Measurements from ENCODE around the gene PROSER2.
A peak's percentile ranks its signal among the peaks of the same experiment; 100 is the strongest.

Gene PROSER2

DNA sequence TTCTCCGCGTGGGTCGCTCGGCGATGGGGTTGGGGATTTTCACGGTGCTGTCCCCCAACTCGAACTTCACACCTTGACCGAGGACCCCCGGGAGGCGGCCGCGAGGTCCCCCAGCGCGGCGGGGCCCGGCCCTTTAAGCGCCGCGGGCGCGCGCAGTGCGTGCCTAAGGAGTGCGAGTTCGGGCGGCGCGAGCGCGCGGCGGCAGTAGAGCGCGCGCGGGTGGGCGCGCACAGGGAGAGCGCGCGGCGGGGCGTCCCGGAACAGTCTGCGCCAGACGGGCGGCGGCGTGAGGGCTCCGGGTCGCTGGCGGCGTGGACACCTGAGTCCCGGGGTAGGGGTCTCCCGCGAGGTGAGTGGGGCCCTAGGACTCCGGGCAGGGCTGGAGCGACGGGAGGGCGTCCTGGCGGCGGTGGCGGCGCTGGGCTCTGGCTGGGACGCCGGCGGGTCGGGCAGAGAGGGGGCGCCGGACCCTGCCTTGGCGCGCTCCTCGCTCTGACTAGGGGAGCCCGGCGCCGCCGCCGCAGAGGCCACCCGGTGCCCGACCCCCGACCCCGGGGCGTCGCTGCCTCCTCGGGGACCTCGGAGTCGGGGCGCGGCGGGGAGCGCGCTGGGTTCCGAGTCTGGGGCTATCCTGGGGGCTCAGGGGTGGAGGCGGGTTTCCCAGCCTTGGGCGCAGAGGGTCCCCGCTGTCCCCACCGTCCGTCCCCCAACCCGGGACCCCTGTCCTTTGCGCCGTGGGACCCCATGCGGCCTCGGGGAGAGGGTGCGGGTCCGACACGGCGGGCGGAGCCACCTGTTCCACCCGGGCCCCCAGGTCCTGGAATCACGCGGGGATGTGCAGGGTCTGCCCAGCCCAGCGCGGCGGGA is at the start of gene PROSER2:
Gene PROSER2 (plus strand): TSS at position 235 of the 867 bp plus-strand sequence. CDS start 28,722 bp downstream, outside the sequence.
- no peak for DNase-seq (ENCODE audit: low read depth in 2 of 2)

DNA sequence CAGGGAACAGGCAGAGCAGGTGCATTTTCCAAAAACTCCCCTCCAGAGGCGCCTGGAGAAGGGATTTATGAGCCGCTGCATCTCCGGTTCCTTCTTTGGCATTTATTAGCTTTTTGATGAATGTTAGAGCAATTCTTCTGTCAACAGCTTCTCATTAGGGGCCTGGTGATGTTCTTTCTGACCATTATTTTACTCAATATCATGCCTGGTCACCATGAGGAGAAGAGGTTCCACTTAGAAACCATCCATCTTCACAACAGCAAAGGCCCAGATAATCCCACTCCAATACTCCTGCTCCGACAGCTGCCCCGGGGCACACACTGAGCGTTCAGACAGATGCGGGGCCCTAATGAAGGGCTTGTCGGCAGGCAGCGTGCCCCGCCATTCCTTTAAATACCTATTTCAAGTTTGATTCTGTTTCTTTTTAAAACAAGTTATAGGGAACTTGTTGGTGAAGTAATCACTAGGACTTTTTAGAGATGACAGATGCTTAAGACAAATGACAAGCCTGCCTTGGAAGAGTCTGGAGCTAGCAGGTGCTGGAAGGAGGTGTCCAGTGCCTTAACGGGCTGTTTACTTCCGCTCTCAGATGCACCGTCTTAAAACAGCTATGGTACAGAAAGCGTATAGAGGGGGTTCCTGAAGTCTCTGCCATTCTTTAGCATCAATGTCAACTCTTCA is 49.3 kb upstream of the PROSER2 start:
- DNase-seq (ENCODE audit: low read depth in 2 of 2): no peak

DNA sequence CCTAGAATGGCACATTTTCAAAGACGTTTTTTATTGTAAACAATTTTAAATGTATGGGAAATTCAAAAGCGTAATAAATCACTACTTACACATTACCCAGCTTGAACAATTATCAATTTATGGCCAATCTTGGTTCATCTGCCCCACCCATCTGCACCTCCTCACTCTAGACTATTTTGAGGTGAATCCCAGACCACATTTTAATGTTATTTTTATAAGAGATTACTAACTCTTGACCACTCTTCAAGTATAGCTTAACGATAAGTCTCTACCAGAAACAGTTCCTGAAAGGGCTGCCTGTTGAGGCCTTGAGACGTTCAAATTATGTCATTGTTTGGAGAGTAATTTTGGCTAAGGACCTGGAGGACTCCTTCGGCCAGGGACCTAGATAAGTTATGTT is 47.7 kb upstream of the PROSER2 start:
- no peak for DNase-seq (ENCODE audit: low read depth in 2 of 2)

DNA sequence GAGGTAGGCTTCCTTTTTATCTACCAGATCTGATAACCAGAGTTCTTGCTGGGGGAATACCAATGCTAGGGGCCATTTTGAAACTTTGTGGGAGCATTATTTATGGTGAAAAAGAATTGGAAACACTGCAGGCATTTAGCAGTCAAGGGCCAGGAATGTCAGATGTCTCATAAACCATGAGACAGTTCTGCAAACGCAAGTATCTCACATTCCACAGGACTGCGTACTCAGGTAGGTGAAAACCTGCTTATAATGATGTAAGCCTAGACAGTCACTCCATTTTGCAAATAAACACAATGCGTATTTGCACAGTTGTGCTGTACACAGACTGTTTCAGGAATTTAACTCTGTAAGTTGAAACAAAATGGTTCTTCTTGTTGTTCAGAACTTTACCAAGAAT is 47.1 kb upstream of the PROSER2 start:
- DNase-seq (ENCODE audit: low read depth in 2 of 2): no peak

DNA sequence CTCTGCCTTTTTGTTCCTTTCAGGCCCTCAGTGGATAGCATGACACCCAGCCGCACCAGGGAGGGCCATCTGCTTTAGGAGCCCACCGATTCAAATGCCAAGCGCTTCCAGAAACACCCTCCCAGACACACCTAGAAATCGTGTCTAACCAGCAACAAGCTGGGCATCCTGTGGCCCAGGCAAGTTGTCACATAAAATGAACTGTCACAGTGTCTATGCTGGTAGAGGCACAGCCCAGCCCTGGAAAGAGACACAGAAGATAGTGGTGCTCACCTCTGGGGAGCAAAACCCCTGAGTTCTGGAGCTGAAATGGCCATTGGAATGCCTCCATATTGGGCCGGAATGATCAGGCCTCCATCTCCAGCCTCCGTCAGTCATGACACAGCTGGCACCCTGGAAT is 42.0 kb upstream of the PROSER2 start:
- no peak for DNase-seq (ENCODE audit: low read depth in 2 of 2)

GRCh38 chr10:11782793-11783557 is 40.2 kb upstream of the PROSER2 start:
- DNase-seq (ENCODE audit: low read depth in 2 of 2): peak; percentile 11 to 19

DNA sequence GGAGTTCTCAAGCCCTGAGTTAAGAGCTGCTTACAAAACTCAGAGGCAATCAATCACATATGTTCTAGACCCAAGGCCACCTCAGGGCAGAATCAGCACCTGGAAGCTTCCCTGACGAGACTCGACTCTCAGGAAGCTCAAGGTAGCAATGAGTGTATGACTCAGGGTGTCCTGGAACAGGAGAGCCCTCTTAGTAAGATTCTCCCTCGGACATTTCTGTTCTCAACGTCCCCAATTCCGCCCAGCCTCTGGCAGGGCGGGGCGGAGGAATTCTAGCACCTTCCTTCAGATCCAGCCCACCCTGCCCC is 39.6 kb upstream of the PROSER2 start:
- no peak for DNase-seq (ENCODE audit: low read depth in 2 of 2)

GRCh38 chr10:11787374-11787773 is 35.8 kb upstream of the PROSER2 start:
- DNase-seq (ENCODE audit: low read depth in 2 of 2): no peak

DNA sequence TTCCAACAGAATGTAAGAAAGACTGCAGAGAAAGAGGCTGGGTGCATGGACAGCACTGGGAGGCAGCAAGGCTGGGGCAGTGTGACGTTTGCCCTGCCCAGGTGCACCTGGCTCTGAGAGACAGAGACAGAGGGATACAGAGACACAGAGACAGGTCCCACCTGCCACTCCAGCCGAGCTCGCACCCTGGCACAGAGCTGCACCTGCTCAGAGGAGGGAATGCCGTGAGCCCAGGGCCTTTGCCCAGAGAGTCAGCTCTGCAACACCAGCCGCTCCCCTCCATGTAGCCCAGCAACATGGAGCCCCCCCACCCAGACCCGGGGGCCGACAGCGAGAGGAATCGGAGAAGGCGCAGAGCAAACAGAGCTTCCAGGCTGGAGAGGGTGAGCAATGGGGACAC is 35.3 kb upstream of the PROSER2 start:
- DNase-seq (ENCODE audit: low read depth in 2 of 2): no peak

DNA sequence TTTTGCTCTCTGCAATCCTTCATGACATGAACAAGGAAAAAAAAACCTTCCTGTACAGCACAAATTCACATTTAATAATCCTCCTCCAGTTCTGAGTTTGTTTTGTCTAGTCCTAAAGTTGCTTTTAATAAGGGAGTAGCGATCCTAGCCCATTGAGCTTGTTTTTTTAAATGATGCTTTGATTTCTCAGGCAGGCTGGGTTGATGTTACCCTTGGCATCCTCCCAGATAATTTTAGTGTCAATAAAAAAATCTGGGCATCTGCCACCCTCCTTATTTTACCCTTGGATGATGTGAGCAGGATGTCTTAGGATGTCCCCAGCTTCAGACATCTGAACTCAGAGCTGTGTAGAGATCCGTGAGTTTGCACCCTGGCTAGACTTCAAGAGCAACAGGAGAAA is 33.9 kb upstream of the PROSER2 start:
- DNase-seq (ENCODE audit: low read depth in 2 of 2): no peak

DNA sequence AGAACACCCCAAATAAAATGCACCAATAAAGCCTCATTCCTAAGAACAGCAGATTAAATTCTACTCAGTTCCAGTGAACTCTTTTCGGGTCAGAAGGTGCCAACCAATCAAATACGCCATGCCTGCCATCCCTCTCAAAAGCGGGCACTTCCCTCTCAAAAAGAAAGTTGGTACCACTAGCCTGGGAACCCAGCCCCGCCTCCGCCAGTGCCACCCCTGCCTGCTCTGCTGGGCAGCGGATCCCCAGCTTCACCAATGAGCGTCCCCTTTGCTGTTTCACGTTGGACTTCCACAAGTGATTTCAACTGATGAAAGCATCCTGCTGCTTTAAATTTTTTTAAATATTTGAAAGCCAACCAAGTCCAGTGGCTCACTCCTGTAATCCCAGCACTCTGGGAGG is 33.2 kb upstream of the PROSER2 start:
- no peak for DNase-seq (ENCODE audit: low read depth in 2 of 2)

DNA sequence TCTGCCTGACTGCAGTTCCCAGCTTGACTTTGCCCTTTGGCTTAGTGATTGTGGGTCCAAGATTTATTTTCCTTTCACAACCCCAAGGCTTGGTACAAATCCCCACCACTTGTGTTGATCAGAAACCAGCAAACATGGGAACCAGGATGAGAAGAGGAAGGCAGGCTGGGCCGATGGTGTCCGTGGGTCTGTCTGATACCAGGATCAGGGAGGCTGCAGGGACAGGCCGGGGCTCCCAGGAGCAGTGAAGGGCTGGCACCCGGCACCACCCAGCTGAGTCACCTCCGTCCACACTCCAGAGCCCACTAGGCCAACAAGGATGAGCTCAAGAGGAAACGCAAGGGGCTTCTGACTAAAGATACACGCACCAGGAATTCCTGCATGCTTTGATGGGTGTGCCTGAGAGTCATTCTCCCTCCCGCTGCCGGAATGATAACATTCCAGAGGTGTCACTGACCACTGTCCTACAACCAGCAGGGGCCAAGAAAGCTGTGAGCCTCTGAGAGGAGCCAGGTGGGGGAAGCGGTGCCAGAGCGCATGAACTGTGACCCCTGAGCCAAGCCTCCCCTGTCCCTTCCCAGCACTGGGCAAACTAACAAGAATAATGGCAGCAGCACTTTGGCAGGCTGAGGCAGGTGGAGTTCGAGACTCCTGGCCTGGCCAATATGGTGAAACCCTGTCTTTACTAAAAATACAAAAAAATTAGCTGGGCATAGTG is 29.2 kb upstream of the PROSER2 start:
- no peak for DNase-seq (ENCODE audit: low read depth in 2 of 2)

DNA sequence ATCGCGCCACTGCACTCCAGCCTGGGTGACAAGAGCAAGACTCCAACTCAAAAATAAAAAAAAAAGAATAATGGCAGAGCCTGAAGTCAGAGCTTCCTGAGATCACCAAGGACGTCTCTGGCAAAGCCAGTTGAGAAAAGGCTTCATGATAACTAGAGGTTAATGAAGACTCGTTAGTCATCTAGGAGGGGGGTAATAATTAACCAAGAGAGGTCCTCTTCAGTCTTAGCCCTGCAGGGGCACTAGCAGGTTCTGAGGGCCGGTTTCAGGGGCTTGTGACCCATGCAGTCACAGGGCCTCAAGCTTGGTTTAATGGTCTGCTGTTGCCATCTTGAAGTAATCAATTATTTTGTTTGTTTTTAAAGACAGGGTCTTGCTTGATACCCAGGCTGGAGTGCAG is 28.6 kb upstream of the PROSER2 start:
- no peak for DNase-seq (ENCODE audit: low read depth in 2 of 2)

DNA sequence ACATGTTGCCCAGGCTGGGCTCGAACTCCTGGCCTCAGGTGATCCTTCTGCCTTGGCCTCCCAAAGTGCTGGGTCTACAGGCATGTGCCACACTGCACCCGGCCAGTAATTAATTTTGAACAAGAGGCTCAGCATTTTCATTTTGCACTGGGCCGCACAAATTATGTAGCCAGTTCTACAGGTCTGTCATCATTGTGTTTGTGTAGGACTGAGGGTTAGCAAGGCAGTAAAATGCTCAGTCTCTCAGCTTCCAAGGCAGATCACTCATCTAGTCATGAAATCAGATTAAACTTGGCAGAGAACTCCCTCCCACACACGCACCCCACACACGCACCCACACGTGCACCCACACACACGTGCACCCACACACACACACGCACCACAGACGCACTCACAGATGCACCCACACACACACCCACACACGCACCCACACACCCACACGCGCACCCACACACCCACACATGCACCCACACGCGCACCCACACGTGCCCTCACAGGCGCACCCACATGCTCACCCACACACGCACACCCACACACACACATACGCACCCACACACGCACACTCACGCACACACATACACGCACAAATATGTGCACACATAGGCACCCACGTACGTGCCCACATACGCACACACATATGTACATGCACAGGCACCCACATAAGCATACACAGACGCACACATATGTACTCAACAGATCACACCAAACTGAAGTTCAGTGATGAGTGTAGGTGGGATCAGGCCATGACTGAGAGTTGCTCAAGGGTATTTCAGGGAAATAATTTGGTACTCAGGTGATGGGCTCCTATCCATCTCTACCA is 27.8 kb upstream of the PROSER2 start:
- DNase-seq (ENCODE audit: low read depth in 2 of 2): no peak

GRCh38 chr10:11796474-11796873 is 26.7 kb upstream of the PROSER2 start:
- no peak for DNase-seq (ENCODE audit: low read depth in 2 of 2)

GRCh38 chr10:11797281-11797680 is 25.9 kb upstream of the PROSER2 start:
- no peak for DNase-seq (ENCODE audit: low read depth in 2 of 2)

DNA sequence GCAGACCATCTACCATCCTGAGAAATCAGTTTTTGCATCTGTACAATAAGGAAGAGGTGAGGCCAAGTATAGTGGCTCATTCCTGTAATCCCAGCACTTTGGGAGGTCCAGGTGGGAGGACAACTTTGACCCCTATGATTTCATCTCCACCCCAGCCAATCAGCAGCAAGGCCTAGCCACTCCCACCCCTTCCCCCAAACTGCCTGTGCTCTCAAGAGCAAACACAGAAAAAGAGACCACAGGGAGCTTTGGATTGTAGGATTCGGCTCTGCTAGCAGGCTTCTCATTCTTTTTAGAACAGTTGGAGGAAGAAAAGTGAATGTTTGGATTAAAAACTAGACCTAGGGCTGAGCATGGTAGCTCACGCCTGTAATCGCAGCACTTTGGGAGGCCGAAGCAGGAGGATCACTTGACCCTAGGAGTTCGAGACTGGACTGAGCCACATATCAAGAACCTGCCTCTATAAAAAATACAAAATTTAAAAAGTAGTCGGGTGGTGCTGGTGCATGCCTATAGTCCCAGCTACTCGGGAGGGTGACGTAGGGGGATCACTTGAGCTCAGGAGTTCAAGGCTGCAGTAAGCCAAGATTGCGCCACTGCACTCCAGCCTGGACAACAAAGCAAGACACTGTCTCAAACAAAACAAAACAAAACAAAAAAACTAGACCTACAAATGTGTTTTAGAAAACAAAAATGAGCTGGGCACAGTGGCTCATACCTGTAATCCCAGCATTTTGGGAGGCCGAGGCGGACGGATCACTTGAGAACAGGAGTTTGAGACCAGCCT is 25.1 kb upstream of the PROSER2 start:
- no peak for DNase-seq (ENCODE audit: low read depth in 2 of 2)

DNA sequence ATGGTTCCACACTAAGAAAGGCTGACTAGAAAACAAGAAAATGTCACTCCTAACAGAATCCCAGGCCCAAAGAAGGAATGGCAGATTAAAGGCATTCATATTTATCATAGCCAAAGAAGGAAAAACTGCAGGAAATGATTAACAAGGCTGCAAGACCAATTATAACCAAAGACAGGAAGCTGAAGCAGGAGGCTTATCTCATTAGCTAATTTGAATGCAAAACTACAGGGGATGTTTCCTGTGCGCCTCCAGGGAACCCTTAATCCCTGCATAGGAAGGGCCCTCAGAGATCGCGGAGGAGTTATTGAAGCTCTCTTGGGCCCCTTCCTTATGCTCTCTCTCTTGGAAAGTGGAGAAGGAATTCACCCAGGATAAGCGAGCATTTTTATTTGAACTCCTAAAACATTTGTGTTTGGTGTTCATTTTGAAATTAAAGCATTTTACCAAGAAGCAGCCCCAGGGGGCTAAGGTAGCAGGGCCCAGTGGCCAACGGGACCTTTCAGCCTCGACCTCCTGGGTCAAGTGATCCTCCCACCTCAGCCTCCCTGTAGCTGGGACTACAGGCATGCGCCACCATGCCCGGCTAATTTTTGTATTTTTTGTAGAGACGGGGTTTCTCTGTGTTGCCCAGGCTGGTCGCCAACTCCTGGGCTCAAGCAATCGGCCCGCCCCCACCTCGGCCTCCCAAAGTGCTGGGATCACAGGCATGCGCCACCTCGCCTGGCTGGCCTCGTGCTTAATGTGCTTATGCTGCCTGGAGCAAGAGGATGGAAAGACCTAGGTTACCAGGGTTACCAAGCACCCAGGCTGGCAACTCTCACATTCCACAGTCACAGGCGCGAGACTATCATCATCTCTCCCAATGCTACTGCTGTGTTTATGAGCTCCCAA is 24.1 kb upstream of the PROSER2 start:
- no peak for DNase-seq (ENCODE audit: low read depth in 2 of 2)

- no peak for DNase-seq (ENCODE audit: low read depth in 2 of 2)
Observed at GRCh38 chr10:11799736-11800080, 23.4 kb upstream of the PROSER2 start.
